RWPE2 (cell line): ENCODE results near the gene BIRC3.

Source experiments
- ATAC-seq: fragments of 200-7000 bp; cut with Tn5 transposase; 3 replicates; pipeline ENCODE4 v1.9.1; 2021; ENCODE audit warnings: low read depth
- DNase-seq: peaks from one replicate; pipeline ENCODE4 v3.0.0-alpha.2; 2020; ENCODE audit warnings: low spot score
- H3K27ac ChIP-seq: fragments of 450-650 bp; 2 replicates; pipeline ENCODE4 v1.5.1; 2017; ENCODE audit warnings: mild to moderate bottlenecking; ENCODE audit not compliant: poor library complexity, severe bottlenecking
- H3K27me3 ChIP-seq: fragments of 250-450 bp; sonication (Bioruptor Pico); 2 replicates; pipeline ENCODE4 v1.5.1; 2021; ENCODE audit warnings: mild to moderate bottlenecking, moderate library complexity; ENCODE audit not compliant: insufficient read depth, poor library complexity, severe bottlenecking
- H3K36me3 ChIP-seq: fragments of 250-450 bp; sonication (Bioruptor Pico); 2 replicates; pipeline ENCODE4 v1.5.1; 2020; ENCODE audit warnings: low read depth, mild to moderate bottlenecking, moderate library complexity
- H3K4me1 ChIP-seq: fragments of 250-450 bp; sonication (Bioruptor Pico); 2 replicates; pipeline ENCODE4 v1.5.1; 2021; ENCODE audit warnings: mild to moderate bottlenecking, moderate library complexity; ENCODE audit not compliant: insufficient read depth, poor library complexity, severe bottlenecking
- H3K4me3 ChIP-seq: fragments of 250-450 bp; sonication (Bioruptor Pico); 2 replicates; pipeline ENCODE4 v1.5.1; 2021; ENCODE audit warnings: mild to moderate bottlenecking, moderate library complexity; ENCODE audit not compliant: severe bottlenecking
- H3K9me3 ChIP-seq: fragments of 250-450 bp; sonication (Bioruptor Pico); 2 replicates; pipeline ENCODE4 v1.5.1; 2021; ENCODE audit warnings: mild to moderate bottlenecking, moderate library complexity; ENCODE audit not compliant: severe bottlenecking
- CTCF ChIP-seq: fragments of 450-650 bp; IDR thresholded peaks from one replicate; pipeline ENCODE4 v1.5.1; 2017; ENCODE audit warnings: mild to moderate bottlenecking, moderate library complexity; ENCODE audit not compliant: poor library complexity, severe bottlenecking

Gene BIRC3

GRCh38 chr11:102287964-102288724, 29.1 kb upstream of the BIRC3 start:
- no peak for DNase-seq
- Histone ChIP-seq H3K4me1 (peaks cover 8% of the 10 kb centered on the region), H3K36me3 (no peaks in the 10 kb centered on the region), H3K4me3 (no peak overlapping the region), H3K27ac (no peak overlapping the region), H3K27me3 (no peaks in the 10 kb centered on the region), H3K9me3 (no peaks in the 10 kb centered on the region)
- peak; percentile 80 for ATAC-seq
- TF ChIP-seq CTCF = peak; percentile 86

GRCh38 chr11:102288725-102289083, 28.6 kb upstream of the BIRC3 start:
- H3K4me1 ChIP-seq = peaks cover 13% of the 10 kb centered on the region
- DNase-seq = no peak
- no peak overlapping the region for H3K4me3 ChIP-seq
- no peaks in the 10 kb centered on the region for H3K9me3 ChIP-seq
- no peaks in the 10 kb centered on the region for H3K36me3 ChIP-seq
- H3K27ac ChIP-seq = no peak overlapping the region
- no peak for ATAC-seq
- H3K27me3 ChIP-seq = no peaks in the 10 kb centered on the region
- TF ChIP-seq CTCF = no peak

GRCh38 chr11:102289592-102289991, 27.7 kb upstream of the BIRC3 start:
- Histone ChIP-seq H3K36me3 (no peaks in the 10 kb centered on the region), H3K4me1 (peaks cover 19% of the 10 kb centered on the region), H3K9me3 (no peaks in the 10 kb centered on the region), H3K4me3 (no peak overlapping the region), H3K27me3 (no peaks in the 10 kb centered on the region), H3K27ac (peak overlapping the region; percentile 7)
- ATAC-seq (0 out of 3 replicates have a peak, but pooled peaks have one; percentile 13), DNase-seq (no peak)
- TF ChIP-seq CTCF = no peak

- no peak overlapping the region for H3K4me3 ChIP-seq
- no peak overlapping the region for H3K27ac ChIP-seq
- no peaks in the 10 kb centered on the region for H3K27me3 ChIP-seq
- DNase-seq (no peak), ATAC-seq (no peak)
- TF ChIP-seq CTCF = no peak
- H3K4me1 ChIP-seq = peaks cover 19% of the 10 kb centered on the region
- H3K9me3 ChIP-seq = no peaks in the 10 kb centered on the region
- no peaks in the 10 kb centered on the region for H3K36me3 ChIP-seq
Measured at GRCh38 chr11:102291831-102292230, 25.5 kb upstream of the BIRC3 start.

GRCh38 chr11:102292933-102293332, 24.4 kb upstream of the BIRC3 start:
- ATAC-seq (peak; percentile 47; the same call in 2 of the 3 replicates), DNase-seq (no peak)
- H3K36me3 ChIP-seq = no peaks in the 10 kb centered on the region
- H3K9me3 ChIP-seq = no peaks in the 10 kb centered on the region
- peak overlapping the region; percentile 10 for H3K27ac ChIP-seq
- H3K4me1 ChIP-seq = peaks cover 19% of the 10 kb centered on the region
- no peak for TF ChIP-seq CTCF
- no peak overlapping the region for H3K4me3 ChIP-seq
- H3K27me3 ChIP-seq = no peaks in the 10 kb centered on the region
